ENCODE measurements around the gene DCAF15. TPM values are rescaled to one million over a fixed set of nuclear protein-coding genes. Genes with fewer than 3 reads are reported as not detected.
"Not testable (repeated sequence)": the region's sequence is repeated elsewhere in the genome, so short reads cannot be mapped to it uniquely, and the experiment has no call there.

DCAF15 gene
- total RNA-seq, 1 experiment from 2014 or later = 35.5 TPM

GRCh38 chr19:13920524-13920923 is 31.8 kb upstream of the DCAF15 start:
- Mint-ChIP-seq H3K36me3 (ENCODE audit: insufficient read depth, unreplicated experiment) (peaks cover 28% of the 10 kb centered on the region), H3K4me1 (ENCODE audit: low read depth, unreplicated experiment) (no peaks in the 10 kb centered on the region), H3K27me3 (ENCODE audit: unreplicated experiment) (no peaks in the 10 kb centered on the region), H3K9me3 (ENCODE audit: low read depth, unreplicated experiment) (no peaks in the 10 kb centered on the region), H3K4me3 (ENCODE audit: low read depth, unreplicated experiment) (no peak overlapping the region), H3K27ac (ENCODE audit: unreplicated experiment) (no peak overlapping the region)
- intact Hi-C loops (cut with micrococcal nuclease; ENCODE audit: unreplicated experiment) = no loop called here
- CTCF ChIA-PET = no interaction called here
- TF ChIP-seq CTCF (IDR thresholded peaks at IDR 0.05; ENCODE audit: unreplicated experiment) = no peak
- DNase-seq = no peak
- no TSS peak for BruUV-seq (replicated peaks)

GRCh38 chr19:13920940-13921747 is 31.2 kb upstream of the DCAF15 start:
- Mint-ChIP-seq H3K27ac (ENCODE audit: unreplicated experiment) (no peak overlapping the region), H3K4me1 (ENCODE audit: low read depth, unreplicated experiment) (no peaks in the 10 kb centered on the region), H3K36me3 (ENCODE audit: insufficient read depth, unreplicated experiment) (peaks cover 28% of the 10 kb centered on the region), H3K9me3 (ENCODE audit: low read depth, unreplicated experiment) (no peaks in the 10 kb centered on the region), H3K27me3 (ENCODE audit: unreplicated experiment) (no peaks in the 10 kb centered on the region), H3K4me3 (ENCODE audit: low read depth, unreplicated experiment) (no peak overlapping the region)
- intact Hi-C loops (cut with micrococcal nuclease; ENCODE audit: unreplicated experiment) = no loop called here
- BruUV-seq (replicated peaks) = no TSS peak
- CTCF ChIA-PET = no interaction called here
- no peak for TF ChIP-seq CTCF (IDR thresholded peaks at IDR 0.05; ENCODE audit: unreplicated experiment)
- DNase-seq = no peak

GRCh38 chr19:13922118-13922517 is 30.2 kb upstream of the DCAF15 start:
- DNase-seq = not testable (repeated sequence)
- peaks cover 28% of the 10 kb centered on the region for H3K36me3 Mint-ChIP-seq (ENCODE audit: insufficient read depth, unreplicated experiment)

GRCh38 chr19:13923194-13923987 is 28.9 kb upstream of the DCAF15 start:
- no peak for DNase-seq
- peaks cover 25% of the 10 kb centered on the region for H3K36me3 Mint-ChIP-seq (ENCODE audit: insufficient read depth, unreplicated experiment)
- H3K27ac Mint-ChIP-seq (ENCODE audit: unreplicated experiment) = no peak overlapping the region
- intact Hi-C loops (cut with micrococcal nuclease; ENCODE audit: unreplicated experiment) = no loop called here
- CTCF ChIA-PET = no interaction called here
- no peaks in the 10 kb centered on the region for H3K27me3 Mint-ChIP-seq (ENCODE audit: unreplicated experiment)
- no TSS peak for BruUV-seq (replicated peaks)
- H3K4me3 Mint-ChIP-seq (ENCODE audit: low read depth, unreplicated experiment) = no peak overlapping the region
- TF ChIP-seq CTCF (IDR thresholded peaks at IDR 0.05; ENCODE audit: unreplicated experiment) = no peak
- no peaks in the 10 kb centered on the region for H3K9me3 Mint-ChIP-seq (ENCODE audit: low read depth, unreplicated experiment)
- H3K4me1 Mint-ChIP-seq (ENCODE audit: low read depth, unreplicated experiment) = no peaks in the 10 kb centered on the region

More at GRCh38 chr19:13922118-13922517, 30.2 kb upstream of the DCAF15 start:
- CTCF ChIA-PET; H3K27ac Mint-ChIP-seq (ENCODE audit: unreplicated experiment); H3K4me3 Mint-ChIP-seq (ENCODE audit: low read depth, unreplicated experiment); H3K9me3 Mint-ChIP-seq (ENCODE audit: low read depth, unreplicated experiment); H3K4me1 Mint-ChIP-seq (ENCODE audit: low read depth, unreplicated experiment); intact Hi-C loops (cut with micrococcal nuclease; ENCODE audit: unreplicated experiment); H3K27me3 Mint-ChIP-seq (ENCODE audit: unreplicated experiment); BruUV-seq (replicated peaks): not testable (repeated sequence)
